Stimulated activated CD4-positive, alpha-beta T cell treated with anti-CD3 and anti-CD28 coated beads, Interleukin-2, amount 100 ng/mL, for 24 hours (primary cell): ENCODE data around the gene FAM118A.
A peak's percentile ranks its signal among the peaks of the same experiment; 100 is the strongest.
"Not testable (repeated sequence)": the region's sequence is repeated elsewhere in the genome, so short reads cannot be mapped to it uniquely, and the experiment has no call there.

ENCODE experiments used
- DNase-seq, 2 donors: peaks; one replicate each; pipeline ENCODE4 v3.0.0-alpha.2; 2020

FAM118A gene

GRCh38 chr22:45309422-45310227 is at the start of gene FAM118A:
Gene FAM118A (plus strand): TSS chr22:45309934. CDS start chr22:45322380, 12,446 bp downstream.
- DNase-seq, result peak; percentile 95 to 98

GRCh38 chr22:45260395-45260759 is 49.4 kb upstream of the FAM118A start:
- DNase-seq, result not testable (repeated sequence)

- no peak for DNase-seq
Measured at GRCh38 chr22:45261407-45262088, 48.2 kb upstream of the FAM118A start.

GRCh38 chr22:45262195-45262930 is 47.4 kb upstream of the FAM118A start:
- DNase-seq, result no peak

- DNase-seq, result no peak
Measured at GRCh38 chr22:45262931-45263462, 46.7 kb upstream of the FAM118A start.

- no peak for DNase-seq
Measured at GRCh38 chr22:45263463-45264269, 46.1 kb upstream of the FAM118A start.

GRCh38 chr22:45265535-45265934 is 44.2 kb upstream of the FAM118A start:
- no peak for DNase-seq

GRCh38 chr22:45268167-45268957 is 41.4 kb upstream of the FAM118A start:
- no peak for DNase-seq

GRCh38 chr22:45268958-45269844 is 40.5 kb upstream of the FAM118A start:
- peak; percentile 86 to 89 for DNase-seq

GRCh38 chr22:45270095-45271020 is 39.4 kb upstream of the FAM118A start:
- no peak for DNase-seq

- no peak for DNase-seq
Measured at GRCh38 chr22:45271667-45272201, 38.0 kb upstream of the FAM118A start.

GRCh38 chr22:45272498-45272897 is 37.2 kb upstream of the FAM118A start:
- no peak for DNase-seq

- DNase-seq, result no peak
Measured at GRCh38 chr22:45273452-45274075, 36.2 kb upstream of the FAM118A start.

GRCh38 chr22:45276507-45277105 is 33.1 kb upstream of the FAM118A start:
- DNase-seq, result no peak

- DNase-seq, result not testable (repeated sequence)
Measured at GRCh38 chr22:45277720-45278119, 32.0 kb upstream of the FAM118A start.

- DNase-seq, result no peak
Measured at GRCh38 chr22:45278125-45278524, 31.6 kb upstream of the FAM118A start.

GRCh38 chr22:45280587-45280980 is 29.1 kb upstream of the FAM118A start:
- no peak for DNase-seq

- no peak for DNase-seq
Measured at GRCh38 chr22:45281010-45281409, 28.7 kb upstream of the FAM118A start.
